GM10248 (cell line): ENCODE results near the gene OPN1SW.

Experiments used
- CTCF ChIA-PET: fragments of 300-600 bp; sonication (Branson Sonifier 250); formaldehyde crosslinking; extraction: SDS; loops from one replicate; lab custom pipeline; 2021; ENCODE audit warnings: antibody characterized with exemption; lab: Yijun Ruan, JAX
- POLR2A ChIA-PET: fragments of 350-650 bp; sonication (Branson Sonifier 250); formaldehyde crosslinking; extraction: SDS; loops from one replicate; lab custom pipeline; 2020; ENCODE audit warnings: antibody characterized with exemption; lab: Yijun Ruan, JAX
- DNase-seq: peaks from one replicate; pipeline ENCODE4 v3.0.0; 2012; ENCODE audit errors: extremely low spot score
- TF ChIP-seq, protein P1 (sequence below): IDR thresholded peaks from 2 replicates; pipeline ENCODE4 v1.5.1; 2012; ENCODE audit warnings: mild to moderate bottlenecking, low read depth; ENCODE audit errors: extremely low read depth, missing control alignments, control extremely low read depth

OPN1SW gene

GRCh38 chr7:128724743-128725142, 50.9 kb downstream of the OPN1SW start:
- POLR2A ChIA-PET: no interaction called here
- CTCF ChIA-PET: interaction anchor here (0.8 to 2.0 kb wide), 5 partner anchors 8 to 19 kb away, joined by 3 to 11 read pairs (median 3); partner anchors contain the start of gene CALU

More at GRCh38 chr7:128724743-128725142, 50.9 kb downstream of the OPN1SW start:
- no peak for DNase-seq
- TF ChIP-seq, protein P1, sequence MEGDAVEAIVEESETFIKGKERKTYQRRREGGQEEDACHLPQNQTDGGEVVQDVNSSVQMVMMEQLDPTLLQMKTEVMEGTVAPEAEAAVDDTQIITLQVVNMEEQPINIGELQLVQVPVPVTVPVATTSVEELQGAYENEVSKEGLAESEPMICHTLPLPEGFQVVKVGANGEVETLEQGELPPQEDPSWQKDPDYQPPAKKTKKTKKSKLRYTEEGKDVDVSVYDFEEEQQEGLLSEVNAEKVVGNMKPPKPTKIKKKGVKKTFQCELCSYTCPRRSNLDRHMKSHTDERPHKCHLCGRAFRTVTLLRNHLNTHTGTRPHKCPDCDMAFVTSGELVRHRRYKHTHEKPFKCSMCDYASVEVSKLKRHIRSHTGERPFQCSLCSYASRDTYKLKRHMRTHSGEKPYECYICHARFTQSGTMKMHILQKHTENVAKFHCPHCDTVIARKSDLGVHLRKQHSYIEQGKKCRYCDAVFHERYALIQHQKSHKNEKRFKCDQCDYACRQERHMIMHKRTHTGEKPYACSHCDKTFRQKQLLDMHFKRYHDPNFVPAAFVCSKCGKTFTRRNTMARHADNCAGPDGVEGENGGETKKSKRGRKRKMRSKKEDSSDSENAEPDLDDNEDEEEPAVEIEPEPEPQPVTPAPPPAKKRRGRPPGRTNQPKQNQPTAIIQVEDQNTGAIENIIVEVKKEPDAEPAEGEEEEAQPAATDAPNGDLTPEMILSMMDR: no peak
